HG03045 (cell line): ENCODE results near the gene RNPEPL1.

Experiments used
- ATAC-seq: cut with Tn5 transposase; IDR thresholded peaks from one replicate; pipeline ENCODE4 v1.9.1; 2021; ENCODE audit warnings: mild to moderate bottlenecking, moderate library complexity; ENCODE audit not compliant: unreplicated experiment

RNPEPL1 gene

DNA sequence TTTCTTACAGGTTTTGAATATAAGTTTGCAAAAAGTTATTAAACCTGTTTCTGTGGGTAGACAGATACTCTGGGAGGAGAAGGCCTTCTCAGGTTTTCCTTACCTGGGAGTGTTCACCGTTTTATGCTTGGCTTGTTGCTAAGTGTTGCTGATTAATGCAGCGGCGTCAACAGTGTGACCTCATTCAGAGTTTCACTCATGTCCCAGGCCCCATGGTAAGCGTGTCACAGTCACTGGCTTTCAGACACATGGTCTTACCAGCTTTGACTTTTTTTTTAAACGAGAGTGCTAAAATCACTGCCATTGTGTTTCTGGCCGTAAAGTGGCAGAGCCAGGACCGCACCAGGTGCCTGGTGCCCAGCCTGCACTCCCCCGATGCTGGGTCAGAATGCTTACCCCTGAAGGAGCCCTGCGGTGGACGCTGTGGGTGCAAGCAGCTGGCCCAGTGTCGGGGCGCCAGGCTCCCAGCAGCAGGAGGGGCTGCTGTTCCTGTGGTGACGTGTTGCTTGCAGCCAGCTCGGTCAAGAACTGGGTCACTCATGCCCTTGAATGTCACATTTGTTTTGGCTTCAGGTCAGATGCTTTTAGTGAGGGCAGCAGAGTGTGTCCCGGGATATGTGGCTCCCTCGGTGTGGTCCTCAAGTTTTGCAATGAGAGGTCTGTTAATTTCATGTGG lies 21.7 kb downstream of the RNPEPL1 start:
- ATAC-seq: no peak

DNA sequence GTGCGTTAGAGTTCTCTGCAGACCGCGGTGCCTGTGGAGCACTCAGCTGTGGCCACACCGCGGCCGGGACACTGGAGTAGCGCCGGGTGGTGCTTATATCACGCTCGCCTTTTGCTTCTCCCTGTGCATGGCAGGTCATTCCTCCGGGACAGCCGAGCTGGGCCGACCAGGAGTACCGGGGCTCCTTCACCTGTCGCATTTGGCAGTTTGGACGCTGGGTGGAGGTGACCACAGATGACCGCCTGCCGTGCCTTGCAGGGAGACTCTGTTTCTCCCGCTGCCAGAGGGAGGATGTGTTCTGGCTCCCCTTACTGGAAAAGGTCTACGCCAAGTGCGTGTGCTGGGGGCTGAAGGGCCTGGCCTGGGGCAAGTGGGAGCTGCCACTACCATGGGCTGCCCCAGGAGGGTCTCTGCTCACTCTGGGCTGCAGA lies 22.4 kb downstream of the RNPEPL1 start:
- no peak for ATAC-seq

DNA sequence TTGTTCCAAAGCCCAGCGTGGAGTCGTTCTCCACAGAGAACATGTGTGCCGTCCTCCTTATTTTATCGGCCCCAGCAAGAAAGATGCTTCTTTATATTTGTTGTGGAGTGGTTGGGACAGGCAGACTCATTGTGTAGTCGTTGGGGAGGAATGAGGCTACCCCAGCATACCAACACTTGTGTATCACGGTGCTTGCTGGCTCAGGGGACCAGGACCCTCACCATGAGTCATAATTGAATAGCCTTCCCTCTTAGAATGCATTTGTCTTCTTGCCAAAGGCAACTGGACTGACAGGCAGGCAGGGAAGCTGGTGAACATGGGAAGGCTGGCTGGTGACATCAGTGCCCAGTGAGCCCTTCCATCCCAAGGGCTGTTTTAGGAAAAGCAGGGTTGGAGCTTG lies 22.9 kb downstream of the RNPEPL1 start:
- ATAC-seq: no peak

GRCh38 chr2:240591784-240592183 lies 23.5 kb downstream of the RNPEPL1 start:
- no peak for ATAC-seq

DNA sequence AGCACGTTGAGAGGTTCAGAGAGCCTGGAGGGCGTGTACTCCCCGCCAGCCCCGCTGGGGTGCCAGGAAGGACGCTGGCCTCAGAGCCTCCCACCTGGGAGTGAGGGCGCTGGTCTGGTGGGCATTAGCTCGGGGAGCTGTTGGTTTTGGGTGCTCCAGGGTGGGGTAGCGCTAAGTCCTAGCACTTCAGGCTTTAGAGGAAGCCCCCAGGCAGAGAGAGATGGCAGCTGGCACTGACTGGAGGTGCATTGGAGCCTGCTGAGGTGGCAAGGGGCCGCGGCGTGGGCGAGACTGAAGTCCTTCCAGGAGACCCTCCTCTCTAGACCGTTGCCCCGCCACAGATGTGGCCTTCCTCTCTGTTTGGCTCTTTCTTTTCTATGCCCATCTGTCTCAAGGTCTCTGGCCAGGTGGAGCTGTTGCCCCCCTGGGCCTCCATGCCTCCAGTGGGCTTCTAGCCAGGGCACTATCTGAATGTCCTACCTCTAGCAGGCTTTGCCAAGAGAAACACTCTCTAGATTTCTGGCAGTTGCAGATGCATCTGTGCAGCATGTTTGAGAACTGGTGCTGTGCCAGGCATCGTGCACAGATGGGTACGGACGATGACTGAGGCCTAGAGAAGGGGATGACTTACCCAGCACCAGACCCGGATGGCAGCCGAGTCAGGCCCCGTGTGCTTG lies 24.9 kb downstream of the RNPEPL1 start:
- no peak for ATAC-seq

GRCh38 chr2:240593703-240594451 lies 25.6 kb downstream of the RNPEPL1 start:
- ATAC-seq: no peak

DNA sequence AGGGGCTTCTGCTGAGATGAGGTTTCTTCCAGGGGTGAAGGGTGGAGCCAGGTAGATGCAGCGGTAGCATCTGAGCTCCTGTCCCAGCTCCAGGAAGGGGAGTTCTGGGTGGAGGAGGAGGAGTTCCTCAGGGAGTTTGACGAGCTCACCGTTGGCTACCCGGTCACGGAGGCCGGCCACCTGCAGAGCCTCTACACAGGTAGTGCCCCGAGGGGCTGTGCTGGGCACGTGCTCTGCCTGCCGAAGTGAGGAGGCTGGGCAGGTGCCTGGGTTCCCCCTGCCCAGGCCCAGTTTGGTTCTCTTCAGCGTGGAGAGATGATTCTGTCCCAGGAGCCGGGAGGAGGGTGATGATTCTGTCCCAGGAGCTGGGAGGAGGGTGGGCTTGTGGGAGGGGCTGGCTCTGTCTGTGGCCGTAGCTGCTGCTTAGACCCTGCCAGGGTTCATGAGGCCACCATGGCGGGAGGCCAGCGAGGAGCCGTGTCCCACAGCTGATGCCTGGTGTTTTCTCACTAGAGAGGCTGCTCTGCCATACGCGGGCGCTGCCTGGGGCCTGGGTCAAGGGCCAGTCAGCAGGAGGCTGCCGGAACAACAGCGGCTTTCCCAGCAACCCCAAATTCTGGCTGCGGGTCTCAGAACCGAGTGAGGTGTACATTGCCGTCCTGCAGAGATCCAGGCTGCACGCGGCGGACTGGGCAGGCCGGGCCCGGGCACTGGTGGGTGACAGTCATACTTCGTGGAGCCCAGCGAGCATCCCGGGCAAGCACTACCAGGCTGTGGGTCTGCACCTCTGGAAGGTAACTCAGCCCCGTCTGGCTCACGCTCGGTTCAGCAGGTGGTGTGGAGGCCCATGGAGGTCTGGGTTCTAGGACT lies 26.5 kb downstream of the RNPEPL1 start:
- ATAC-seq: no peak

GRCh38 chr2:240595381-240596079 lies 27.2 kb downstream of the RNPEPL1 start:
- ATAC-seq: no peak

GRCh38 chr2:240596080-240596460 lies 27.8 kb downstream of the RNPEPL1 start:
- ATAC-seq: no peak

DNA sequence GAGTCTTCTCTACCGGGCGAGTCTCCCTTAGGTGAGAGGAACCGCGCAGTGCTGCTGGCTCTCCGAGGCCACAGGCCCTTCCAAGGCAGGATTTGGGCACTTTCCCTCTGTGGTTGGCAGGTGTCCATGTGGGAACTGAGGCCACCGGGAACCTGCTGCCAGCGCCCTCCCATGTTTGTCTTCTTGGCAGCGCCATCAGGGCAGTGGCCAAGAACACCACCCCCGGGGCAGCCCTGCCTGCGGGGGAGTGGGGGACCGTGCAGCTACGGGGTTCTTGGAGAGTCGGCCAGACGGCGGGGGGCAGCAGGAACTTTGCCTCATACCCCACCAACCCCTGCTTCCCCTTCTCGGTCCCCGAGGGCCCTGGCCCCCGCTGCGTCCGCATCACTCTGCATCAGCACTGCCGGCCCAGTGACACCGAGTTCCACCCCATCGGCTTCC lies 28.2 kb downstream of the RNPEPL1 start:
- ATAC-seq: no peak

DNA sequence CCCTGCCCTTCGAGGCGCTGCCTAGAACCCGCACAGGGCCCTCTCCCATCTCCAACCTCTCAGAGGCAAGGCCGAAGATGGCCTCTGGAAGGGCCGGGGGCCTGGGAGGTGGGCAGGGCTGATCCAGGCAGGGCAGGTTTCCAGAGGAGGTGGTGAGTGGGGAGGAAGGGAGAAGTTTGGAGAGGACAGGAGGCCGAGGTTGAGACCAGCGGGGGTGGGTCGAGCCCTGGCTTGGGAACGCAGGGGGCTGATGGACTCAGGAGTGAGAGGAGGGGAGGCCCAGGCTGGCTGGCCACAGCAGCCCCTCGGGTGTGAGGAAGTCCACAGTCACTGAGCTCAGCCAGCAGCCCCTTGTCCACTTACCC lies 28.8 kb downstream of the RNPEPL1 start:
- no peak for ATAC-seq

- ATAC-seq: no peak
These were observed 29.3 kb downstream of the RNPEPL1 start for GRCh38 chr2:240597419-240598181.

GRCh38 chr2:240598311-240598911 lies 30.1 kb downstream of the RNPEPL1 start:
- ATAC-seq: no peak

DNA sequence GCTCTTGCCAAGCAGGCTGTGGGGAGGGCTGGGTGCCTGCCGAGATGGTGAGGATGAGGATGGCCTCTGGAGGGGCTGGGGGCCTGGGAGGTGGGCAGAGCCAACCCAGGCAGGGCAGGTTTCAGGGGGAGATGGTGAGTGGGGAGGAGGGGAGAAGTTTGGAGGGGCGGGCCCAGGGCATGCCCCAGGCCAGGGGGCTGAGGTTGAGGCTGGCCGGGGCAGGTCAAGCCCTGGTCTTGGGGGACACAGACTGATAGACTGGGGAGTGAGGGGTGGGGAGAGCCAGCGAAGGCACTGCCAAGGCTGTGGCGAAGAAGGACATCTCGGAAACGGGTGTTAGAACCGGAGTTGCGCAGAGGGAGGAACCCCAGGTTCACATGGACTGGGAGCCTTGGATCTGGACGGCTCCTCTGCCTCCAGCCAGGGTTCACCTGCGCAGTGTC lies 30.9 kb downstream of the RNPEPL1 start:
- no peak for ATAC-seq

DNA sequence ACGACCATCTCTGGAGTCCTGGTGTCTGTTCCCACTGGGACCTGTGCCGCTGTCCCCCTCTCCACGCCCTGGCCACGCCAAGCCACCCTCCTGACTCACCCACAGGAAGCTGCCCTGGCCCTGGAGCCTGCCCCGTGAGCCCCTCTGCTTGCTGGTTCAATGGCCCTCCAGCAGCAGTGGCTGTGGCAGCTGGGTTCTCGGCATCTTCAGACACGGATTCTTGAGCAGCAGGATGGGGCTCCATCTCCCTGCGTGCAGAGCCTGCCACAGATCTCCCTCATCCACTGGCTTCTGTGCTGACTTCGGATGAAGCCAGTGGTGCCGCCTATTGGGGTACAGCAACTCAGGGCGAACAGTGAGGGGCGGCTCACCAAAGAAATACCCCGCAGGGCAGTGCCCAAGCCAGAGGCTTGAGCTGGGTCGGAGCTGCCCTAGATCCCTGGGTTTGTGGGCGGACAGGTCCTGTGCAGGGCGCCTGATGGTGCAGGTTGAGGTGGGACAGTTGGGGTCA lies 32.2 kb downstream of the RNPEPL1 start:
- ATAC-seq: no peak

DNA sequence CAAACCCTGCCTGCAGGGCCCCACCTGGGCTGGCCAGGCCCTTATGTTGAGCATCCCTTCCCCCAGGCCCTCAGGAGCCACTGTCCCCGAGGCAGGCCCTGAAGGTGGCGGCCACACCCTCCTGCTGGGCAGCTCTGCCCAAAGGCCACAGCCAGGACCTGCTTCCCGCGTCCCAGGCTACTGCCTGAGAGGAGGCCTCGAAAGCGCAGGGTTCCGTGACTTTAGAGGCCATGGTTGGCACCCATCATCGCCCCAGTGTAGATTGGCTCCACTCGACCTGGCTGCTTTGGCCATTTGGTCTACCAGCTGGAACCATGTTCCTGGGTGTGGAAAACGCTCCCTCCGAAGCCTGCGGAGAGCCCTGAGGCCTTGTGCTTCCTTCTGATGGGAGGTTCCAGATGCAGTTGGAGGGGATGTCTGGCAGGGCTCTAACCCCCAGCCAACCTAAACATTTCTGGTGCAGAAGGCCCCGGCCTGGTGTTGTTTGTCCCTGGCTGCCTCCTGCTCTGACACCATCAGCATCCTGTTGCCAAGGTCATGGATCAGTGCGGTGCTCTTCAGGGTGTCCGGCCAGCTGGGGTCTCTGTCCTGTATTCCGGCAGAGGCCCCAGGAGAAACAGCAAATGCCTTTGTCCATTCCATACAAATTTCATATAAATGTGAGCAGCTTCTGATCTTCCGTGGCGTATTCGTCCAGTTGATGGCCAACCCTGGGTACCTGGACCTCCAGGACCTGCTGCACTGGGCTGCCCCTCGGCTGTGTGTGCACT lies 33.0 kb downstream of the RNPEPL1 start:
- ATAC-seq: no peak

GRCh38 chr2:240601831-240602160 lies 33.5 kb downstream of the RNPEPL1 start:
- ATAC-seq: no peak

GRCh38 chr2:240602266-240603050 lies 34.2 kb downstream of the RNPEPL1 start:
- no peak for ATAC-seq
